Hepatocyte (in vitro differentiated cells): ENCODE data around the gene COQ8B.

ENCODE experiments used
- CTCF ChIP-seq: fragments of 200-600 bp; sonication (generic); IDR thresholded peaks from 2 replicates; pipeline ENCODE4 v1.5.1; 2016; ENCODE audit warnings: antibody characterized with exemption, mild to moderate bottlenecking; ENCODE audit not compliant: poor library complexity
- EZH2 ChIP-seq: fragments of 200-600 bp; sonication (generic); IDR thresholded peaks from 2 replicates; pipeline ENCODE4 v1.6.1; 2016; ENCODE audit warnings: antibody characterized with exemption, mild to moderate bottlenecking, borderline replicate concordance
- EZH2phosphoT487 ChIP-seq: fragments of 200-600 bp; sonication (generic); IDR thresholded peaks from one replicate; pipeline ENCODE4 v1.6.1; 2018; ENCODE audit warnings: antibody characterized with exemption, mild to moderate bottlenecking, low read depth, moderate library complexity; ENCODE audit not compliant: unreplicated experiment, severe bottlenecking

DNA sequence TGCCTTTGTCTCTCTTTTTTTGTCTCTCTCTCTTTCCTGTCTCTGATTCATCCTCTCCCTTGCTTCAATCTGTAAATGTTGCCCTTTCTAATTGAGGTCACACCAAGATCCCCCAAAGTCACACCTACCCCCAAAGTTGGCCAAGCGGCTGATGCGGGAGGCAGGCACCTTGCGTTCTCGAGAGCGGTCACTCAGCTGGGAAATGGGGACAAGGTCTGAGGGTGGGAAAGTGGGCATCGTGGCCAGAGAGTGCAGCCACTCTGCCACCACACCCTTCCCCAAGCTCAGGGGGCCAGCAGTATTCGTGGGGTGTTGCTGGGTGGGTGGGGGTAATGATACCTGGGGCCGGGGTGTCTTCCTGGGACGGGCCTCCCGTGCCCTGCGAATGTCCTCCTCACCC, 2.7 kb downstream of the COQ8B start:
- no peak for TF ChIP-seq CTCF
- no peak for TF ChIP-seq EZH2phosphoT487
- no peak for TF ChIP-seq EZH2
